HepG2 (cell line): ENCODE measurements around the gene NDUFA13. TPM values are rescaled to one million over a fixed set of nuclear protein-coding genes. Genes with fewer than 3 reads are reported as not detected.

Experiments used
- ATF4 ChIP-seq, 2 experiments: fragments of 450-650 bp in 1 of 2; sonication (generic) in 1 of 2; formaldehyde crosslinking; IDR thresholded peaks; 2 replicates each; pipeline versions ENCODE4 v1.5.0 to v1.8.0; 2020 to 2022; ENCODE audit warnings: mild to moderate bottlenecking in 1 of 2, missing genetic modification reagents in 1 of 2
- CTCF ChIP-seq: sonication (generic); formaldehyde crosslinking; IDR thresholded peaks from 2 replicates; pipeline ENCODE4 v1.5.0; 2020; ENCODE audit warnings: mild to moderate bottlenecking, missing genetic modification reagents, moderate library complexity
- DMAP1 ChIP-seq: IDR thresholded peaks from 2 replicates; pipeline ENCODE4 v1.6.1; 2016
- GMEB1 ChIP-seq: sonication (generic); formaldehyde crosslinking; IDR thresholded peaks from 2 replicates; pipeline ENCODE4 v1.5.1; 2020; ENCODE audit warnings: missing genetic modification reagents, mild to moderate bottlenecking, borderline replicate concordance
- MXD4 ChIP-seq: IDR thresholded peaks from 2 replicates; pipeline ENCODE4 v1.6.1; 2016; ENCODE audit warnings: mild to moderate bottlenecking, missing biosample characterization, missing genetic modification reagents
- NKX3-1 ChIP-seq: sonication (generic); formaldehyde crosslinking; IDR thresholded peaks from 2 replicates; pipeline ENCODE4 v1.5.0; 2020; ENCODE audit warnings: missing genetic modification reagents
- TCF12 ChIP-seq, 2 experiments: fragments of 450-650 bp in 1 of 2; sonication (generic) in 1 of 2; formaldehyde crosslinking in 1 of 2; IDR thresholded peaks; 2 replicates each; pipeline versions ENCODE4 v1.6.1 to v1.8.0; 2017 to 2022; ENCODE audit warnings: antibody characterized with exemption in 1 of 2, mild to moderate bottlenecking in 1 of 2, missing genetic modification reagents in 1 of 2, moderate library complexity in 1 of 2
- TEAD2 ChIP-seq: sonication (generic); formaldehyde crosslinking; IDR thresholded peaks from 2 replicates; pipeline ENCODE4 v1.9.0; 2021; ENCODE audit warnings: missing genetic modification reagents
- TMF1 ChIP-seq: sonication (generic); formaldehyde crosslinking; IDR thresholded peaks from 2 replicates; pipeline ENCODE4 v1.8.1; 2022; ENCODE audit warnings: low read depth, missing genetic modification reagents
- ZNF446 ChIP-seq: sonication (generic); formaldehyde crosslinking; IDR thresholded peaks from 2 replicates; pipeline ENCODE4 v1.5.0; 2020; ENCODE audit warnings: mild to moderate bottlenecking, missing genetic modification reagents
- ZNF484 ChIP-seq: sonication (generic); formaldehyde crosslinking; IDR thresholded peaks from 2 replicates; pipeline ENCODE4 v1.5.1; 2020; ENCODE audit warnings: mild to moderate bottlenecking, low read depth, missing genetic modification reagents, borderline replicate concordance
- ZNF503 ChIP-seq: sonication (generic); formaldehyde crosslinking; IDR thresholded peaks from 2 replicates; pipeline ENCODE4 v1.4.0; 2020; ENCODE audit warnings: missing genetic modification reagents
- ZNF609 ChIP-seq: sonication (generic); formaldehyde crosslinking; IDR thresholded peaks from 2 replicates; pipeline ENCODE4 v1.4.0; 2020; ENCODE audit warnings: mild to moderate bottlenecking, missing genetic modification reagents, borderline replicate concordance
- ZNF713 ChIP-seq: sonication (generic); formaldehyde crosslinking; IDR thresholded peaks from 2 replicates; pipeline ENCODE4 v1.4.0; 2020; ENCODE audit warnings: mild to moderate bottlenecking, missing genetic modification reagents
- ZNF749 ChIP-seq: sonication (generic); formaldehyde crosslinking; IDR thresholded peaks from 2 replicates; pipeline ENCODE4 v1.8.0; 2022; ENCODE audit warnings: mild to moderate bottlenecking, missing genetic modification reagents, moderate library complexity, borderline replicate concordance
- polyA plus RNA-seq, 8 experiments: library from polyadenylated mRNA; depleted of rRNA in 3 of 8; stranded (reverse) in 7 of 8; unstranded in 1 of 8; fragments of >200 nt; fragmentation: Illumina TruSeq in 4 of 8; extraction: Trizol in 4 of 8; gene quantifications; 2 replicates each; pipeline versions ENCODE4 v1.2.1 to v1.2.3, GENCODE V29; 2011 to 2016; ENCODE audit warnings: low read depth in 4 of 8, missing spikeins in 1 of 8, mixed read lengths in 1 of 8; ENCODE audit not compliant: insufficient read depth in 1 of 8
- total RNA-seq, 5 experiments: library from RNA; depleted of rRNA; stranded (reverse); fragments of >200 nt; fragmentation: Illumina TruSeq; extraction: Trizol; gene quantifications; 2 replicates each; pipeline ENCODE4 v1.2.3, GENCODE V29; 2016; ENCODE audit warnings: low read depth in 1 of 5

Gene NDUFA13
- total and polyA plus RNA-seq, 2 of the 13 experiments (the other 11 are each of a cell fraction or from before 2014, with no cell fraction given), result 337 to 366 TPM

GRCh38 chr19:19515642-19516519, at the start of gene NDUFA13 (continued):
- TF ChIP-seq TCF12 (IDR thresholded peaks at IDR 0.05) (no peak), TCF12 (CRISPR knock-in tag; IDR thresholded peaks at IDR 0.05) (0 out of 2 replicates have a peak, but pooled peaks have one; percentile 30), ZNF609 (CRISPR knock-in tag) (no peak; the same call in 1 of the 2 replicates), TEAD2 (CRISPR knock-in tag) (peak; percentile 70; the same call in 1 of the 2 replicates), NKX3-1 (CRISPR knock-in tag) (no peak), CTCF (CRISPR knock-in tag) (peak; percentile 5; the same call in 1 of the 2 replicates), ZNF484 (no peak), GMEB1 (CRISPR knock-in tag) (peak; percentile 76; the same call in 1 of the 2 replicates), DMAP1 (CRISPR knock-in tag) (peak; percentile 88; the same call in 1 of the 2 replicates), MXD4 (CRISPR knock-in tag) (no peak; the same call in 1 of the 2 replicates), ZNF446 (CRISPR knock-in tag) (no peak), TMF1 (CRISPR knock-in tag) (no peak), ZNF713 (CRISPR knock-in tag) (no peak), ZNF503 (CRISPR knock-in tag) (peak; percentile 26; the same call in 1 of the 2 replicates), ZNF749 (0 out of 2 replicates have a peak, but pooled peaks have one; percentile 46), ATF4 (CRISPR knock-in tag; IDR thresholded peaks at IDR 0.05) (peak in 1 of 2 experiments; percentile 69; a peak in 2 of 4 replicates)
